ENCODE data around the gene HP1BP3.
A peak's percentile ranks its signal among the peaks of the same experiment; 100 is the strongest.

The HP1BP3 gene

DNA sequence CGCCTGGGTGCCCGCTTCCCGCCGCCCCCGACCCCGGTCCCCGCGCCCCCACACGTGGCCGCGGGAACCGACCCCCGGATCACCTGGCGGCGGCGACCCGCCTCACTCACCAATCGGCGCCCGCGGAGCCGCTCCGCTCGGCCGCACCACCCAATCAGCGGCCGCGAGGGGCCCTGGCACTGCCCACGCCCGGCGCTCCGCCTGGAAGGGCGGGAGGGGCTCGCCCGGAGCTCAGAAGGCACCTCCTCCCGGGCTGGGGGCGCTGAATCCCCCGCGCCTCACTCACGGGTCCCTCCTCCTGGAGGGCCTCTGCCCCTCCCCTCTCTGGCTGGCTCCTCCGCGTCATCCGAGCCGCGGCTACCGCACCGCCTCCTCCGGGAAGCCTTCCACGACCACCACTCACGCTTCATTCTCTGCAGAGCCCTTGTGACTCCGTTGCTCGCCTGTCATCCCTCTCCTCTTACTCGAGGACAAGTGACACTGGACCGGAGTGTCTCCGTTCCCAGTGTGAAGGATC lies 55.0 kb downstream of the HP1BP3 start:
- peak overlapping the region; percentile 54 for H3K4me3 ChIP-seq (replicated peaks; ENCODE audit: insufficient read depth, low read length)
- no peak for DNase-seq (ENCODE audit: low read depth in 1 of 2, low spot score in 1 of 2)
- no peak for TF ChIP-seq CTCF (IDR thresholded peaks at IDR 0.05; ENCODE audit: insufficient read depth, low read length)
- TF ChIP-seq, protein P1, sequence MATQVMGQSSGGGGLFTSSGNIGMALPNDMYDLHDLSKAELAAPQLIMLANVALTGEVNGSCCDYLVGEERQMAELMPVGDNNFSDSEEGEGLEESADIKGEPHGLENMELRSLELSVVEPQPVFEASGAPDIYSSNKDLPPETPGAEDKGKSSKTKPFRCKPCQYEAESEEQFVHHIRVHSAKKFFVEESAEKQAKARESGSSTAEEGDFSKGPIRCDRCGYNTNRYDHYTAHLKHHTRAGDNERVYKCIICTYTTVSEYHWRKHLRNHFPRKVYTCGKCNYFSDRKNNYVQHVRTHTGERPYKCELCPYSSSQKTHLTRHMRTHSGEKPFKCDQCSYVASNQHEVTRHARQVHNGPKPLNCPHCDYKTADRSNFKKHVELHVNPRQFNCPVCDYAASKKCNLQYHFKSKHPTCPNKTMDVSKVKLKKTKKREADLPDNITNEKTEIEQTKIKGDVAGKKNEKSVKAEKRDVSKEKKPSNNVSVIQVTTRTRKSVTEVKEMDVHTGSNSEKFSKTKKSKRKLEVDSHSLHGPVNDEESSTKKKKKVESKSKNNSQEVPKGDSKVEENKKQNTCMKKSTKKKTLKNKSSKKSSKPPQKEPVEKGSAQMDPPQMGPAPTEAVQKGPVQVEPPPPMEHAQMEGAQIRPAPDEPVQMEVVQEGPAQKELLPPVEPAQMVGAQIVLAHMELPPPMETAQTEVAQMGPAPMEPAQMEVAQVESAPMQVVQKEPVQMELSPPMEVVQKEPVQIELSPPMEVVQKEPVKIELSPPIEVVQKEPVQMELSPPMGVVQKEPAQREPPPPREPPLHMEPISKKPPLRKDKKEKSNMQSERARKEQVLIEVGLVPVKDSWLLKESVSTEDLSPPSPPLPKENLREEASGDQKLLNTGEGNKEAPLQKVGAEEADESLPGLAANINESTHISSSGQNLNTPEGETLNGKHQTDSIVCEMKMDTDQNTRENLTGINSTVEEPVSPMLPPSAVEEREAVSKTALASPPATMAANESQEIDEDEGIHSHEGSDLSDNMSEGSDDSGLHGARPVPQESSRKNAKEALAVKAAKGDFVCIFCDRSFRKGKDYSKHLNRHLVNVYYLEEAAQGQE (IDR thresholded peaks at IDR 0.05; ENCODE audit: insufficient replicate concordance, low read depth): no peak
- TF ChIP-seq GABPA (IDR thresholded peaks at IDR 0.05; ENCODE audit: low read depth): no peak
- no peak for TF ChIP-seq POLR2AphosphoS5 (IDR thresholded peaks at IDR 0.05; ENCODE audit: low read depth)
- TF ChIP-seq SPI1 (IDR thresholded peaks at IDR 0.05; ENCODE audit: borderline replicate concordance, low read depth): no peak
- no peak overlapping the region for H3K27ac ChIP-seq (replicated peaks)
- peaks cover 42% of the 10 kb centered on the region for H3K27me3 ChIP-seq (ENCODE audit: insufficient read depth, poor library complexity, severe bottlenecking)

DNA sequence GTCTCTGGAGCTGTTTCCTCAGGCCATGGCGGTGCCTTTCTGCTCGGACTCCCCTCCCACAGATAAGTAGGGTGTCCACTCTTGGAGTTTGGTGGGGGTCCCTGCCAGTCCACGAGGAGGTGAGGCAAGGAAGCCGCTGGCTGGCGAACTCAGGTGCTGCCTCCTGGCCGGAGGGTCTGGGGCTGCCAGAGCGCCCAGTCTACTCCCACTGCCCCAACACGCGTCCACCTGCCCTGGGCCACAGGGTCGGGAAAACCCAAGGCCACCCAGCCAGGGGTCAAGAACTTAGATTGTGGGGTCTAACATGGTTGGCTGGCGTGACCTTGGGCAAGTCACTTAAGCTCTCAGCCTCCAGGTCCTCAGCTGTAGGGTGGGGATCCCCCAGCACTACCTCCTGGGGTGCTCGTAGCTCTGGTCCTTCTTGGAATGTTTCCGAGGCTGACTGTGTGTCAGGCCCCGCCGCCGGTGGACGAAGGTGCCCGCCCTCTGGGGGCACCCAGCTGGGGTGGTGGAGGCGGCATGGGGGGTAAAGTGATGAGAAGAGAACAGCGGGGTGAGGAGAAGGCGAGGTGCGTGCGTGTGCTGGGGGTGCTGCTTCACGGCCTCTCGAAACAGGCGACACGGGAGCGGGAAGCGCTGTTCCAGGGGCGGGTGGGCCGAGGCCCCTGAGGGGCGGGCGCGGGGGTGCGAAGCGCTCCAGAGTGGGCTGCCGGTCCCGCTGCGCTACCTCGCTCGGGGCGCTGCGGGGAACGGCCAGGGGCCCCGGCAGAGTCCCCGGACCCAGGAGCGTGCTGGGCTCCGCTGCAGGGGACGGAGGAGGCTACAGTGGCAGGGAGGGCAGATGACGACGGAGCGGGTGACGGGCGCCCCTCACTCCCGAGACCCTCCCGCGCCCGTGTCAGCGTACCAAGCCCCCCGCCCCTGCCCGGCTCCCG lies 55.8 kb downstream of the HP1BP3 start:
- Histone ChIP-seq H3K27ac (replicated peaks) (no peak overlapping the region), H3K27me3 (ENCODE audit: insufficient read depth, poor library complexity, severe bottlenecking) (peaks cover 42% of the 10 kb centered on the region), H3K4me3 (replicated peaks; ENCODE audit: insufficient read depth, low read length) (peak overlapping the region; percentile 54)
- DNase-seq (ENCODE audit: low read depth in 1 of 2, low spot score in 1 of 2): no peak
- TF ChIP-seq POLR2AphosphoS5 (IDR thresholded peaks at IDR 0.05; ENCODE audit: low read depth): no peak
- TF ChIP-seq, protein P1 (IDR thresholded peaks at IDR 0.05; ENCODE audit: insufficient replicate concordance, low read depth): no peak
- no peak for TF ChIP-seq CTCF (IDR thresholded peaks at IDR 0.05; ENCODE audit: insufficient read depth, low read length)
- TF ChIP-seq SPI1 (IDR thresholded peaks at IDR 0.05; ENCODE audit: borderline replicate concordance, low read depth): no peak
- TF ChIP-seq GABPA (IDR thresholded peaks at IDR 0.05; ENCODE audit: low read depth): no peak

GRCh38 chr1:20730690-20731056 lies 56.4 kb downstream of the HP1BP3 start:
- no peak overlapping the region for H3K27ac ChIP-seq (replicated peaks)
- H3K27me3 ChIP-seq (ENCODE audit: insufficient read depth, poor library complexity, severe bottlenecking): peaks cover 42% of the 10 kb centered on the region

More at GRCh38 chr1:20730690-20731056, 56.4 kb downstream of the HP1BP3 start:
- TF ChIP-seq, protein P1 (IDR thresholded peaks at IDR 0.05; ENCODE audit: insufficient replicate concordance, low read depth): no peak
- H3K4me3 ChIP-seq (replicated peaks; ENCODE audit: insufficient read depth, low read length): no peak overlapping the region
- DNase-seq (ENCODE audit: low read depth in 1 of 2, low spot score in 1 of 2): no peak

Data from HL-60 (cell line).